K562 (cell line): ENCODE results near the gene AMFR. TPM values are rescaled to one million over a fixed set of nuclear protein-coding genes. Genes with fewer than 3 reads are reported as not detected.

Experiments used
- ELF1 ChIP-seq: fragments of 200-800 bp; sonication (Bioruptor generic); IDR thresholded peaks from 2 replicates; pipeline ENCODE4 v1.6.1; 2016; ENCODE audit warnings: missing genetic modification characterization, missing compliant biosample characterization
- JUND ChIP-seq, 2 experiments: IDR thresholded peaks; 2 replicates in 1 of 2; 3 replicates in 1 of 2; pipeline ENCODE4 v1.6.1; 2011; ENCODE audit warnings: borderline replicate concordance in 2 of 2, low read depth in 2 of 2, low read length in 2 of 2, improper control_type of control experiment in 1 of 2, missing biosample characterization in 1 of 2, missing genetic modification characterization in 1 of 2, missing genetic modification reagents in 1 of 2
- MAZ ChIP-seq, 2 experiments: fragments of 450-650 bp in 1 of 2; sonication (generic) in 1 of 2; formaldehyde crosslinking; IDR thresholded peaks in 1 of 2; conservative IDR thresholded peaks in 1 of 2; 2 replicates each; pipeline versions ENCODE4 v1.4.0 to v1.5.0; 2020; ENCODE audit warnings: mild to moderate bottlenecking in 1 of 2, missing genetic modification reagents in 1 of 2
- NR2C2 ChIP-seq, 2 experiments: fragments of 200-800 bp in 1 of 2; sonication (Bioruptor generic) in 1 of 2; sonication (generic) in 1 of 2; formaldehyde crosslinking in 1 of 2; IDR thresholded peaks; 2 replicates each; pipeline versions ENCODE4 v1.6.1 to v1.8.0; 2016 to 2022; ENCODE audit warnings: mild to moderate bottlenecking in 1 of 2, missing compliant biosample characterization in 1 of 2, missing genetic modification characterization in 1 of 2, missing genetic modification reagents in 1 of 2
- RB1 ChIP-seq: fragments of 450-650 bp; IDR thresholded peaks from 2 replicates; pipeline ENCODE4 v1.6.1; 2017; ENCODE audit warnings: low read depth, mild to moderate bottlenecking
- RCOR1 ChIP-seq, 2 experiments: IDR thresholded peaks; 2 replicates each; pipeline ENCODE4 v1.6.1; 2012; ENCODE audit warnings: low read depth in 2 of 2, low read length in 2 of 2, borderline replicate concordance in 1 of 2, improper control_type of control experiment in 1 of 2
- STAG1 ChIP-seq: sonication (generic); formaldehyde crosslinking; IDR thresholded peaks from 2 replicates; pipeline ENCODE4 v1.5.0; 2020; ENCODE audit warnings: missing genetic modification reagents, borderline replicate concordance
- ZFP1 ChIP-seq: fragments of 450-650 bp; formaldehyde crosslinking; IDR thresholded peaks from 2 replicates; pipeline ENCODE4 v1.4.0; 2020; ENCODE audit warnings: mild to moderate bottlenecking, mixed read lengths
- ZNF431 ChIP-seq: sonication (generic); formaldehyde crosslinking; IDR thresholded peaks from 2 replicates; pipeline ENCODE4 v1.8.0; 2022; ENCODE audit warnings: mild to moderate bottlenecking, missing genetic modification reagents
- polyA plus RNA-seq, 8 experiments: library from polyadenylated mRNA; depleted of rRNA in 4 of 8; stranded (reverse) in 5 of 8; unstranded in 3 of 8; fragments of >200 nt; fragmentation: Nextera tagmentation in 2 of 8; fragmentation: Illumina TruSeq in 1 of 8; extraction: Ambion mirVana in 2 of 8; extraction: Trizol in 1 of 8; gene quantifications; 2 replicates each; pipeline versions ENCODE4 v1.2.1 to v1.2.3, GENCODE V29; 2011 to 2014; ENCODE audit warnings: inconsistent platforms in 1 of 8, missing spikeins in 1 of 8
- total RNA-seq, 7 experiments: library from RNA; depleted of rRNA in 6 of 7; stranded (reverse); fragments of >200 nt in 6 of 7; fragmentation: Illumina TruSeq in 2 of 7; extraction: Trizol in 2 of 7; gene quantifications; 2 replicates each; pipeline versions ENCODE4 v1.2.1 to v1.2.3, GENCODE V29; 2011 to 2021; ENCODE audit warnings: low replicate concordance in 1 of 7
- TF ChIP-seq, protein P1 (sequence below), 2 experiments: fragments of 450-650 bp; formaldehyde crosslinking in 1 of 2; IDR thresholded peaks; 2 replicates each; pipeline versions ENCODE4 v1.4.0 to v1.6.1; 2014 to 2020; ENCODE audit warnings: mild to moderate bottlenecking in 2 of 2, borderline replicate concordance in 1 of 2, low read depth in 1 of 2
- TF ChIP-seq, protein P2 (sequence below): fragments of 200-800 bp; sonication (Bioruptor generic); IDR thresholded peaks from 2 replicates; pipeline ENCODE4 v1.6.1; 2017; ENCODE audit warnings: missing genetic modification characterization, missing compliant biosample characterization
- TF ChIP-seq, protein P3 (sequence below): fragments of 450-650 bp; formaldehyde crosslinking; IDR thresholded peaks from 2 replicates; pipeline ENCODE4 v1.4.0; 2020; ENCODE audit warnings: mild to moderate bottlenecking, moderate library complexity

Gene AMFR
- total and polyA plus RNA-seq, 9 of the 15 experiments (the other 6 are each of a cell fraction or from before 2014, with no cell fraction given) = 15.6 to 113 (median 58.4) TPM

DNA sequence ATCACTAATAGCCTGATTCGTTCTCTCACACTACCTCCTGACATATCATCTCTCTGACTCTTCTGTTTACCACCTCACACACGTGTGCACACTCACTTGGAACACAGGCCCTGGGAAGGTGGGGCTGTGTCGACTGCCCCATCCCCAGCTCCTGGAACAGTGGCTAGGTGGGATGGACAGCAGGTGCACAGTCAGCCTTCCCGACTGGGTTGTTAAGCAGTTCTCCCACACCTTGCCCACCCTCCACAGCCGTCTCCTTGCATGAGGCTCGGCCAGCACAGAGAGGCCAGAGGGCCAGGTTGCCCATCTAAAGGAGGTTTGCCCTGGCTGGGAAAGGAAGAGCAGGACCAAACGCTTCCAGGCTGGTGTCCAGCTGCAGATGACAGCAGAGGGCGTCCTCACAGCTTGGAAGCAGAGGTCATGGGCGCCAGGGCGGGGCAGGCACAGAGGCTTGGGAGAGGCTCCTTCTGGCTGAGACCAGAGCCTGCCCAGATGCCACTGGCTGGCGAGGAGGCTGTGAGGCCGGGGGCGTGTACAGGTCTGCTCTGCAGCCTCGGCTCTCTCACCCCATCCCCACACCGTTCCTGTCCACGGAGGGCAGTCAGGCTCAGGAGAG, 92.8 kb downstream of the AMFR start (continued):
- TF ChIP-seq, protein P1, sequence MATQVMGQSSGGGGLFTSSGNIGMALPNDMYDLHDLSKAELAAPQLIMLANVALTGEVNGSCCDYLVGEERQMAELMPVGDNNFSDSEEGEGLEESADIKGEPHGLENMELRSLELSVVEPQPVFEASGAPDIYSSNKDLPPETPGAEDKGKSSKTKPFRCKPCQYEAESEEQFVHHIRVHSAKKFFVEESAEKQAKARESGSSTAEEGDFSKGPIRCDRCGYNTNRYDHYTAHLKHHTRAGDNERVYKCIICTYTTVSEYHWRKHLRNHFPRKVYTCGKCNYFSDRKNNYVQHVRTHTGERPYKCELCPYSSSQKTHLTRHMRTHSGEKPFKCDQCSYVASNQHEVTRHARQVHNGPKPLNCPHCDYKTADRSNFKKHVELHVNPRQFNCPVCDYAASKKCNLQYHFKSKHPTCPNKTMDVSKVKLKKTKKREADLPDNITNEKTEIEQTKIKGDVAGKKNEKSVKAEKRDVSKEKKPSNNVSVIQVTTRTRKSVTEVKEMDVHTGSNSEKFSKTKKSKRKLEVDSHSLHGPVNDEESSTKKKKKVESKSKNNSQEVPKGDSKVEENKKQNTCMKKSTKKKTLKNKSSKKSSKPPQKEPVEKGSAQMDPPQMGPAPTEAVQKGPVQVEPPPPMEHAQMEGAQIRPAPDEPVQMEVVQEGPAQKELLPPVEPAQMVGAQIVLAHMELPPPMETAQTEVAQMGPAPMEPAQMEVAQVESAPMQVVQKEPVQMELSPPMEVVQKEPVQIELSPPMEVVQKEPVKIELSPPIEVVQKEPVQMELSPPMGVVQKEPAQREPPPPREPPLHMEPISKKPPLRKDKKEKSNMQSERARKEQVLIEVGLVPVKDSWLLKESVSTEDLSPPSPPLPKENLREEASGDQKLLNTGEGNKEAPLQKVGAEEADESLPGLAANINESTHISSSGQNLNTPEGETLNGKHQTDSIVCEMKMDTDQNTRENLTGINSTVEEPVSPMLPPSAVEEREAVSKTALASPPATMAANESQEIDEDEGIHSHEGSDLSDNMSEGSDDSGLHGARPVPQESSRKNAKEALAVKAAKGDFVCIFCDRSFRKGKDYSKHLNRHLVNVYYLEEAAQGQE (IDR thresholded peaks at IDR 0.05; ENCODE audit: borderline replicate concordance) = peak; percentile 85
- TF ChIP-seq, protein P1 (CRISPR knock-in tag; IDR thresholded peaks at IDR 0.05; ENCODE audit: low read depth) = peak; percentile 14; the same call in 1 of the 2 replicates
- TF ChIP-seq STAG1 (CRISPR knock-in tag) = peak; percentile 71; the same call in 1 of the 2 replicates
- no peak for TF ChIP-seq ZNF431
- TF ChIP-seq, protein P2, sequence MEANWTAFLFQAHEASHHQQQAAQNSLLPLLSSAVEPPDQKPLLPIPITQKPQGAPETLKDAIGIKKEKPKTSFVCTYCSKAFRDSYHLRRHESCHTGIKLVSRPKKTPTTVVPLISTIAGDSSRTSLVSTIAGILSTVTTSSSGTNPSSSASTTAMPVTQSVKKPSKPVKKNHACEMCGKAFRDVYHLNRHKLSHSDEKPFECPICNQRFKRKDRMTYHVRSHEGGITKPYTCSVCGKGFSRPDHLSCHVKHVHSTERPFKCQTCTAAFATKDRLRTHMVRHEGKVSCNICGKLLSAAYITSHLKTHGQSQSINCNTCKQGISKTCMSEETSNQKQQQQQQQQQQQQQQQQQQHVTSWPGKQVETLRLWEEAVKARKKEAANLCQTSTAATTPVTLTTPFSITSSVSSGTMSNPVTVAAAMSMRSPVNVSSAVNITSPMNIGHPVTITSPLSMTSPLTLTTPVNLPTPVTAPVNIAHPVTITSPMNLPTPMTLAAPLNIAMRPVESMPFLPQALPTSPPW (CRISPR knock-in tag) = peak; percentile 37; the same call in 1 of the 2 replicates
- 0 out of 2 replicates have a peak, but pooled peaks have one; percentile 58 for TF ChIP-seq RB1
- TF ChIP-seq JUND (IDR thresholded peaks at IDR 0.05; ENCODE audit: borderline replicate concordance, low read depth, low read length) = peak; percentile 35; the same call in 1 of the 2 replicates
- TF ChIP-seq JUND (tag; IDR thresholded peaks at IDR 0.05; ENCODE audit: borderline replicate concordance, low read depth, low read length) = no peak
- peak; percentile 65 to 96; a peak in 3 of 4 replicates for TF ChIP-seq MAZ (CRISPR knock-in tag; conservative IDR thresholded peaks at IDR 0.05 in 1 of 2, IDR thresholded peaks at IDR 0.05 in 1 of 2)
- no peak for TF ChIP-seq ZFP1 (CRISPR knock-in tag)
- TF ChIP-seq, protein P3, sequence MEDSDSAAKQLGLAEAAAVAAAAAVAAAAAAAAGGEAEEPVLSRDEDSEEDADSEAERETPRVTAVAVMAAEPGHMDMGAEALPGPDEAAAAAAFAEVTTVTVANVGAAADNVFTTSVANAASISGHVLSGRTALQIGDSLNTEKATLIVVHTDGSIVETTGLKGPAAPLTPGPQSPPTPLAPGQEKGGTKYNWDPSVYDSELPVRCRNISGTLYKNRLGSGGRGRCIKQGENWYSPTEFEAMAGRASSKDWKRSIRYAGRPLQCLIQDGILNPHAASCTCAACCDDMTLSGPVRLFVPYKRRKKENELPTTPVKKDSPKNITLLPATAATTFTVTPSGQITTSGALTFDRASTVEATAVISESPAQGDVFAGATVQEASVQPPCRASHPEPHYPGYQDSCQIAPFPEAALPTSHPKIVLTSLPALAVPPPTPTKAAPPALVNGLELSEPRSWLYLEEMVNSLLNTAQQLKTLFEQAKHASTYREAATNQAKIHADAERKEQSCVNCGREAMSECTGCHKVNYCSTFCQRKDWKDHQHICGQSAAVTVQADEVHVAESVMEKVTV = peak; percentile 64; the same call in 1 of the 2 replicates
- TF ChIP-seq ELF1 (tag) = no peak
- TF ChIP-seq RCOR1 (IDR thresholded peaks at IDR 0.05; ENCODE audit: borderline replicate concordance in 1 of 2, low read depth in 2 of 2, low read length in 2 of 2) = peak in 1 of 2 experiments; percentile 27; a peak in 1 of 4 replicates
- no peak for TF ChIP-seq NR2C2 (CRISPR knock-in tag; IDR thresholded peaks at IDR 0.05)
- peak; percentile 42 for TF ChIP-seq NR2C2 (tag; IDR thresholded peaks at IDR 0.05)
